Loucy (cell line): ENCODE results near the gene GRIP1.
"Not testable (repeated sequence)": the region's sequence is repeated elsewhere in the genome, so short reads cannot be mapped to it uniquely, and the experiment has no call there.

Source experiments
- H2AFZ ChIP-seq: fragments of 200-600 bp; sonication (generic); 2 replicates; pipeline ENCODE4 v1.6.0; 2016; ENCODE audit warnings: antibody characterized with exemption, mild to moderate bottlenecking, low read length, moderate library complexity
- H3F3A ChIP-seq: fragments of 200-600 bp; 2 replicates; pipeline ENCODE4 v1.6.0; 2016; ENCODE audit warnings: antibody characterized with exemption, low read depth, mild to moderate bottlenecking
- H3K27me3 ChIP-seq: fragments of 200-600 bp; sonication (generic); 2 replicates; pipeline ENCODE4 v1.6.1; 2014; ENCODE audit warnings: low read length, mild to moderate bottlenecking; ENCODE audit not compliant: insufficient read depth, poor library complexity, severe bottlenecking
- H3K36me3 ChIP-seq: fragments of 200-600 bp; sonication (generic); 2 replicates; pipeline ENCODE4 v1.6.1; 2016; ENCODE audit warnings: low read length; ENCODE audit not compliant: insufficient read depth
- H3K4me1 ChIP-seq: fragments of 200-600 bp; sonication (generic); 2 replicates; pipeline ENCODE4 v1.5.1; 2014; ENCODE audit warnings: low read length, mild to moderate bottlenecking; ENCODE audit not compliant: insufficient read depth, poor library complexity, severe bottlenecking
- H3K4me2 ChIP-seq: fragments of 200-600 bp; sonication (generic); 2 replicates; pipeline ENCODE4 v1.6.0; 2014; ENCODE audit warnings: antibody characterized with exemption, low read length, low read depth, mild to moderate bottlenecking; ENCODE audit not compliant: poor library complexity, severe bottlenecking
- H3K4me3 ChIP-seq: fragments of 200-600 bp; sonication (generic); 2 replicates; pipeline ENCODE4 v1.5.1; 2014; ENCODE audit warnings: low read length, mild to moderate bottlenecking, mixed read lengths; ENCODE audit not compliant: poor library complexity, severe bottlenecking
- H3K79me2 ChIP-seq: fragments of 200-600 bp; sonication (generic); 2 replicates; pipeline ENCODE4 v1.6.1; 2014; ENCODE audit warnings: low read length; ENCODE audit not compliant: insufficient read depth
- H3K9ac ChIP-seq: fragments of 200-600 bp; sonication (generic); 2 replicates; pipeline ENCODE4 v1.6.0; 2014; ENCODE audit warnings: mild to moderate bottlenecking, low read depth, low read length, moderate library complexity; ENCODE audit not compliant: poor library complexity, severe bottlenecking
- H3K9me2 ChIP-seq: fragments of 200-600 bp; sonication (generic); replicated peaks from 2 replicates; pipeline ENCODE4 v1.6.1; 2016; ENCODE audit warnings: low read depth, low read length, mixed read lengths
- H3K9me3 ChIP-seq: fragments of 200-600 bp; sonication (generic); 2 replicates; pipeline ENCODE4 v1.6.1; 2014; ENCODE audit warnings: mild to moderate bottlenecking, antibody characterized with exemption, low read length, low read depth; ENCODE audit not compliant: insufficient read depth
- H4K20me1 ChIP-seq: fragments of 200-600 bp; sonication (generic); 2 replicates; pipeline ENCODE4 v1.6.0; 2014; ENCODE audit warnings: antibody characterized with exemption, low read length, mild to moderate bottlenecking; ENCODE audit not compliant: insufficient read depth, poor library complexity, severe bottlenecking
- CTCF ChIP-seq: fragments of 200-600 bp; sonication (generic); conservative IDR thresholded peaks from 2 replicates; pipeline ENCODE4 v1.5.1; 2014; ENCODE audit warnings: mild to moderate bottlenecking, antibody characterized with exemption, low read length
- EZH2phosphoT487 ChIP-seq: fragments of 200-600 bp; IDR thresholded peaks from 2 replicates; pipeline ENCODE4 v1.6.1; 2018; ENCODE audit warnings: antibody characterized with exemption, mild to moderate bottlenecking, moderate library complexity, borderline replicate concordance

The GRIP1 gene

GRCh38 chr12:66309606-66310005, 369.3 kb downstream of the GRIP1 start:
- TF ChIP-seq EZH2phosphoT487, result no peak
- TF ChIP-seq CTCF, result no peak
- Histone ChIP-seq H3K79me2 (peaks cover 29% of the 10 kb centered on the region; the same call in 1 of the 2 replicates), H3K36me3 (no peaks in the 10 kb centered on the region), H3F3A (no peaks in the 10 kb centered on the region), H3K4me3 (no peak overlapping the region), H2AFZ (no peak overlapping the region), H4K20me1 (peaks cover 11% of the 10 kb centered on the region), H3K9ac (no peak overlapping the region), H3K9me3 (no peaks in the 10 kb centered on the region), H3K9me2 (no peaks in the 10 kb centered on the region), H3K4me2 (no peak overlapping the region), H3K27me3 (no peaks in the 10 kb centered on the region), H3K4me1 (peaks cover 54% of the 10 kb centered on the region)

- H3K79me2 ChIP-seq, result peaks cover 41% of the 10 kb centered on the region
- no peak overlapping the region for H2AFZ ChIP-seq
- TF ChIP-seq EZH2phosphoT487, result no peak
- TF ChIP-seq CTCF, result no peak
- H3F3A ChIP-seq, result no peaks in the 10 kb centered on the region
- H3K36me3 ChIP-seq, result no peaks in the 10 kb centered on the region
- H3K27me3 ChIP-seq, result no peaks in the 10 kb centered on the region
- no peaks in the 10 kb centered on the region for H3K9me3 ChIP-seq
- H3K9ac ChIP-seq, result peak overlapping the region; percentile 72
- peak overlapping the region; percentile 92 for H3K4me2 ChIP-seq
- H3K9me2 ChIP-seq, result no peaks in the 10 kb centered on the region
- H4K20me1 ChIP-seq, result peaks cover 6% of the 10 kb centered on the region
- H3K4me1 ChIP-seq, result peaks cover 35% of the 10 kb centered on the region
- H3K4me3 ChIP-seq, result peak overlapping the region; percentile 95
Observed at GRCh38 chr12:66304296-66304900, 374.5 kb downstream of the GRIP1 start.

DNA sequence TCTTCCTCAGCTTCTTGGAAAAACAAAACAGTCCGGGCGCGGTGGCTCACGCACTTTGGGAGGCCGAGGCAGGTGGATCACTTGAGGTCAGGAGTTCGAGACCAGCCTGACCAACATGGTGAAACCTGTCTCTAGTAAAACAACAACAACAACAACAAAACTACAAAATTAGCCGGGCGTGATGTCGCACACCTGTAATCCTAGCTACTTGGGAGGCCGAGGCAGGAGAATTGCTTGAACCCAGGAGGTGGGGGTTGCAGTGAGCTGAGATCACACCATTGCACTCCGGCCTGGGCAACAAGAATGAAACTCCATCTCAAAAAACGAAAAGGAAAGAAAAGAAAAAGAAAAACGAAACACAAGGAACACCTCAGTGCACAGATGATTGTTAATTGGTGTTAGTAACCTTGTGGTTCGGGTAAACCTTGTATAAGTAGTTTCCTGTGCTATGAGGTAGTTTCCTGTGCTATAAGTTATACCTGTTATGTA, 375.5 kb downstream of the GRIP1 start:
- H3K9me3 ChIP-seq, H3K27me3 ChIP-seq, H4K20me1 ChIP-seq, H3F3A ChIP-seq, H2AFZ ChIP-seq, H3K9me2 ChIP-seq, H3K36me3 ChIP-seq: not testable (repeated sequence)
- peak overlapping the region; percentile 72 for H3K9ac ChIP-seq
- H3K4me1 ChIP-seq, result peaks cover 29% of the 10 kb centered on the region
- H3K4me2 ChIP-seq, result peak overlapping the region; percentile 92
- H3K79me2 ChIP-seq, result peaks cover 41% of the 10 kb centered on the region
- H3K4me3 ChIP-seq, result peak overlapping the region; percentile 95

DNA sequence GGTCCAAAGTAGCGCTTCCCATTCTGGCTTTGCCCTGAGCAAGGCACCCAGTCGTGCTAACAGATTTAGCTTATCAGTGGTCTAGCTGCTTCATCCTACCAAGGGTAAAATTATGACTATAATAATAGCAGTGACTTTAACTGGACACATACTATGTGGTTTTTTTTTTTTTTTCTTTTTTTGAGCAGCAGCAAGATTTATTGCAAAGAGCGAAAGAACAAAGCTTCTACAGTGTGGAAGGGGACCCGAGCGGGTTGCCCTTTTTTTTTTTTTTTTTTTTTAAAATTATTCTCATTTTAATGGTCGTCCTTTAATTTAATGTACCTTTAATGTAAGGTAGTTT, 376.1 kb downstream of the GRIP1 start:
- Histone ChIP-seq H3K9me3 (no peaks in the 10 kb centered on the region), H3K9me2 (no peaks in the 10 kb centered on the region), H3K27me3 (no peaks in the 10 kb centered on the region), H3K79me2 (peaks cover 41% of the 10 kb centered on the region), H2AFZ (peak overlapping the region; percentile 91), H4K20me1 (peaks cover 6% of the 10 kb centered on the region), H3K9ac (peak overlapping the region; percentile 72), H3F3A (no peaks in the 10 kb centered on the region), H3K4me1 (peaks cover 29% of the 10 kb centered on the region), H3K4me3 (peak overlapping the region; percentile 95), H3K36me3 (no peaks in the 10 kb centered on the region), H3K4me2 (peak overlapping the region; percentile 92)
- TF ChIP-seq CTCF, result no peak
- no peak for TF ChIP-seq EZH2phosphoT487
